ENCODE data around the gene PRR7. TPM values are rescaled to one million over a fixed set of nuclear protein-coding genes. Genes with fewer than 3 reads are reported as not detected.

PRR7 gene
- total RNA-seq, 1 experiment from 2014 or later = 23.2 TPM

DNA sequence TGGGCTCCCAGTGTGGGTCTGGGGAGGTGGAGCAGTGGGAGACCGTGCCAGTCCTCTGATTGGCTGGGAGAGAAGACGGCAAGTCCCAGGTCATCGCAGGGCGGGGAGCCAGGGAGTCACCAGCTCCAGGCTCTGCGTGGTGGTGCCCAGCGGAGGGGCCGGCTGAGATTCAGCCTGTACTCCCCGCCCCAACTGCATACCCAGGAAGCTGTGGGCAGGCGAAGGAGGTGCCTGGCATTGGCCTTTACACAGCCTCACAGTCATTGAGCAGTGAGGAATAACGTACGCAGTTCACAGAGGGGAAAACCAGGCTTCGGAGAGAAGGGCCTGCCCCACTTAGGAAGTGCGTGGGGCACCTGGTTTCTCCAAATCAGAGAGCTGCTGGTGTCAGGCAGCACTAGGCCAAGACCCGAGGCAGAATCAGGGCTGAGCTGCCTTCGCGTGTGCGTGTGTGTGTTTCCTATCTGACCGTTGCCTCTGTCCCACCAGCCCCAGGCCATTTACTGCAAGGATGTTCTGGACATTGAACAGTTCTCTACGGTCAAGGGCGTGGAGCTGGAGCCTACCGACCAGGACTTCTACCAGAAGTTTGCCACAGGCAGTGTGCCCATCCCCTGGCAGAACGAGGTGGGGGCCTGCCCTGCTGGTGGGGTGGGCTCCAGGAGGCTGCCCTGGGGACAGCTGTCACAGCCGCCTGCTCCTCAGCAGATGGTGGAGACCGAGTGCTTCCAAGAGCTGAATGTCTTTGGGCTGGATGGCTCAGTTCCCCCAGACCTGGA lies 6.2 kb upstream of the PRR7 start:
- Mint-ChIP-seq H3K4me1 (ENCODE audit: insufficient read depth, unreplicated experiment) (peaks cover 17% of the 10 kb centered on the region), H3K27ac (ENCODE audit: low read depth, unreplicated experiment) (no peak overlapping the region), H3K27me3 (ENCODE audit: insufficient read depth, unreplicated experiment) (no peaks in the 10 kb centered on the region), H3K36me3 (ENCODE audit: insufficient read depth, unreplicated experiment) (peaks cover 70% of the 10 kb centered on the region), H3K4me3 (ENCODE audit: unreplicated experiment) (no peak overlapping the region), H3K9me3 (ENCODE audit: unreplicated experiment) (no peaks in the 10 kb centered on the region)
- DNase-seq (ENCODE audit: unreplicated experiment) = no peak
- no peak for TF ChIP-seq CTCF (IDR thresholded peaks at IDR 0.05; ENCODE audit: unreplicated experiment)
- intact Hi-C loops (cut with micrococcal nuclease) = no loop called here
- no TSS peak for BruUV-seq (replicated peaks)
- POLR2A ChIA-PET = interaction anchor here (1.0 to 17.7 kb wide), 5 partner anchors 7 to 121 kb away, joined by 3 to 217 read pairs (median 6); partner anchors contain the start of genes GRK6 and LMAN2
- CTCF ChIA-PET = interaction anchor here (0.5 to 3.3 kb wide), 10 partner anchors 12 to 1185 kb away, joined by 3 to 11 read pairs (median 4); no protein-coding TSS in a partner anchor

DNA sequence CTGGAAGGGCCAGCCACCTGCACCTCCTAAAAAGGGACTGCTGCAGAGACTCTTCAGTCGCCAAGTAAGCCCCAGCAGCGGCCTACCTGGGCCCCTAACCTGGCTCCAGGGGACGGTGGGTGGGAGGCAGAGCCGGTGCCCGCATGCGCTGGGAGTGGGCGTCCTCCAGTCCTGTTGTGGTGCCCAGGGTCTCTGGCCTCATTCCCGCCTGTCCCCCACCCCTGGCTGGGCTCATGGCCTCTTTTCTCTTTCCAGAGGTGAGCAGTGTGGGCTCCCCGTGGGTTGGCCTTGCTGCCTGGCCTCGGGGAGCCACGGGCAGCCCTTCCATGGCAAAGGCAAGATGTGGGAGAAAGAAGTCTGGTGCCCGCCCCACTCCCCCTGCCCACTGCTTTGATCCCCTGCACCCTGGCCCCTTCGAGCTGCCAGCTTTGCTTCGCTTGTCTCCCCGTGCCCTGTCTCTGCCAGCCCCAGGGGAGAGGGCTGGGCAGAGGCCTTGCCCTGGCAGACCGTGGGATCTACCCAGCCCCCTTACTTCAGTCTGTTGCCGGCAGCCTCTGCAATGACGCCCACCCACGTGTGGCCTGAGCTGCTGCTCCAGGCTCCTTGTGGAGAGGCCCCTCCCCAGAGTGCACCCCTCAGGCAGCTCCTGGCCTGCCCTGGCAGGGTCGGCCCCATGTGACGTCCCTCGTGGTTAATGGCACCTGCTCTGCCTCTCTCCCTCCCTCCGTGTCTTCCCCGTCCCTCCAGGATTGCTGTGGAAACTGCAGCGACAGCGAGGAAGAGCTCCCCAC lies 5.4 kb upstream of the PRR7 start:
- intact Hi-C loops (cut with micrococcal nuclease) = no loop called here
- Mint-ChIP-seq H3K27ac (ENCODE audit: low read depth, unreplicated experiment) (no peak overlapping the region), H3K9me3 (ENCODE audit: unreplicated experiment) (no peaks in the 10 kb centered on the region), H3K36me3 (ENCODE audit: insufficient read depth, unreplicated experiment) (peaks cover 69% of the 10 kb centered on the region), H3K27me3 (ENCODE audit: insufficient read depth, unreplicated experiment) (no peaks in the 10 kb centered on the region), H3K4me3 (ENCODE audit: unreplicated experiment) (no peak overlapping the region), H3K4me1 (ENCODE audit: insufficient read depth, unreplicated experiment) (peaks cover 17% of the 10 kb centered on the region)
- no peak for DNase-seq (ENCODE audit: unreplicated experiment)
- ChIA-PET CTCF (interaction anchor here (0.7 to 3.8 kb wide), 8 partner anchors 14 to 58 kb away, joined by 3 to 27 read pairs (median 4); no protein-coding TSS in a partner anchor), POLR2A (interaction anchor here (1.0 to 17.7 kb wide), 6 partner anchors 12 to 122 kb away, joined by 3 to 217 read pairs (median 4); partner anchors contain the start of genes GRK6 and LMAN2)
- no TSS peak for BruUV-seq (replicated peaks)
- no peak for TF ChIP-seq CTCF (IDR thresholded peaks at IDR 0.05; ENCODE audit: unreplicated experiment)

GRCh38 chr5:177442066-177442826 lies 4.4 kb upstream of the PRR7 start:
- no peaks in the 10 kb centered on the region for H3K9me3 Mint-ChIP-seq (ENCODE audit: unreplicated experiment)
- TF ChIP-seq CTCF (IDR thresholded peaks at IDR 0.05; ENCODE audit: unreplicated experiment) = no peak
- ChIA-PET POLR2A (interaction anchor here (1.0 to 17.7 kb wide), 3 partner anchors 13 to 38 kb away, joined by 3 to 217 read pairs (median 3); partner anchors contain the start of gene GRK6), CTCF (interaction anchor here (0.6 to 5.2 kb wide), 7 partner anchors 8 to 59 kb away, joined by 3 to 54 read pairs (median 4); no protein-coding TSS in a partner anchor)
- no peak overlapping the region for H3K4me3 Mint-ChIP-seq (ENCODE audit: unreplicated experiment)
- peaks cover 63% of the 10 kb centered on the region for H3K36me3 Mint-ChIP-seq (ENCODE audit: insufficient read depth, unreplicated experiment)
- H3K4me1 Mint-ChIP-seq (ENCODE audit: insufficient read depth, unreplicated experiment) = peaks cover 12% of the 10 kb centered on the region
- no peak for DNase-seq (ENCODE audit: unreplicated experiment)
- intact Hi-C loops (cut with micrococcal nuclease) = no loop called here
- no peaks in the 10 kb centered on the region for H3K27me3 Mint-ChIP-seq (ENCODE audit: insufficient read depth, unreplicated experiment)
- BruUV-seq (replicated peaks) = no TSS peak
- no peak overlapping the region for H3K27ac Mint-ChIP-seq (ENCODE audit: low read depth, unreplicated experiment)
